MM.1S (cell line): ENCODE data around the gene TRAPPC14.

Experiments used
- EZH2 ChIP-seq: fragments of 300-600 bp; sonication (generic); optimal IDR thresholded peaks from 2 replicates; pipeline ENCODE3; 2017; ENCODE audit warnings: low read depth, mild to moderate bottlenecking, antibody characterized with exemption, low read length, mixed read lengths
- TF ChIP-seq, protein P1 (sequence below): fragments of 300-600 bp; sonication (generic); IDR thresholded peaks from 2 replicates; pipeline ENCODE4 v1.5.1; 2016; ENCODE audit warnings: antibody characterized with exemption, low read length, mixed read lengths

DNA sequence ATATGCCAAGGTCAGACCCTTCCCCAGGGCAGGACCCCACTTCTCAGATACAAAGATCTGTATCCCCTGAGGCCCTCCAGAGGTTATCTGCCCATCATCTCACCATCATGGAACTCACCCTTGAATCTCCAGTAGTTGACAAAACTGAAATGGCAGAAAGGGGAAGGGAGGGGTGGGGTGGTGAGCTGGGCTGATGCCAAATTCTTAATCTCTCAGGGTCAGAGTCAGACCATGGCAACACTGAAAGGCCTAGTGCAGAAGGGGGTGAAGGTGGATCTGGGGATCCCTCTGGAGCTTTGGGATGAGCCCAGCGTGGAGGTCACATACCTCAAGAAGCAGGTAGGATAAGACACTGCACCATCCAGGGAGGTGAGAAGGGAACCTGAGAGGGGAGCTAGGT lies 36.0 kb downstream of the TRAPPC14 start:
- TF ChIP-seq, protein P1, sequence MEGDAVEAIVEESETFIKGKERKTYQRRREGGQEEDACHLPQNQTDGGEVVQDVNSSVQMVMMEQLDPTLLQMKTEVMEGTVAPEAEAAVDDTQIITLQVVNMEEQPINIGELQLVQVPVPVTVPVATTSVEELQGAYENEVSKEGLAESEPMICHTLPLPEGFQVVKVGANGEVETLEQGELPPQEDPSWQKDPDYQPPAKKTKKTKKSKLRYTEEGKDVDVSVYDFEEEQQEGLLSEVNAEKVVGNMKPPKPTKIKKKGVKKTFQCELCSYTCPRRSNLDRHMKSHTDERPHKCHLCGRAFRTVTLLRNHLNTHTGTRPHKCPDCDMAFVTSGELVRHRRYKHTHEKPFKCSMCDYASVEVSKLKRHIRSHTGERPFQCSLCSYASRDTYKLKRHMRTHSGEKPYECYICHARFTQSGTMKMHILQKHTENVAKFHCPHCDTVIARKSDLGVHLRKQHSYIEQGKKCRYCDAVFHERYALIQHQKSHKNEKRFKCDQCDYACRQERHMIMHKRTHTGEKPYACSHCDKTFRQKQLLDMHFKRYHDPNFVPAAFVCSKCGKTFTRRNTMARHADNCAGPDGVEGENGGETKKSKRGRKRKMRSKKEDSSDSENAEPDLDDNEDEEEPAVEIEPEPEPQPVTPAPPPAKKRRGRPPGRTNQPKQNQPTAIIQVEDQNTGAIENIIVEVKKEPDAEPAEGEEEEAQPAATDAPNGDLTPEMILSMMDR: no peak
- no peak for TF ChIP-seq EZH2
